Measurements from ENCODE around the gene PKP4. TPM values are rescaled to one million over a fixed set of nuclear protein-coding genes. Genes with fewer than 3 reads are reported as not detected.

PKP4 gene
- total and polyA plus RNA-seq, 9 of the 15 experiments (the other 6 are each of a cell fraction or from before 2014, with no cell fraction given), result 24.6 to 99.1 (median 74.0) TPM

GRCh38 chr2:158687315-158687714 lies 230.6 kb downstream of the PKP4 start (continued):
- TF ChIP-seq PYGO2 (tag; IDR thresholded peaks at IDR 0.05) (no peak), FOXA3 (CRISPR knock-in tag; conservative IDR thresholded peaks at IDR 0.05 in 1 of 2, IDR thresholded peaks at IDR 0.05 in 1 of 2) (peak in 1 of 2 experiments; percentile 75; a peak in 2 of 4 replicates)

GRCh38 chr2:158688721-158689120 lies 232.0 kb downstream of the PKP4 start:
- TF ChIP-seq RBM22 (IDR thresholded peaks at IDR 0.05; ENCODE audit: low read depth, low read length, poor library complexity, severe bottlenecking) (no peak), VEZF1 (CRISPR knock-in tag; IDR thresholded peaks at IDR 0.05) (no peak), CBX8 (IDR thresholded peaks at IDR 0.05; ENCODE audit: borderline replicate concordance, extremely low read depth, low read depth, low read length, poor library complexity, severe bottlenecking) (no peak), MXI1 (IDR thresholded peaks at IDR 0.05; ENCODE audit: low read depth, low read length) (no peak), HOXB6 (CRISPR knock-in tag; IDR thresholded peaks at IDR 0.05; ENCODE audit: borderline replicate concordance) (no peak), PRPF4 (IDR thresholded peaks at IDR 0.05; ENCODE audit: insufficient read depth, low read depth, low read length, poor library complexity, severe bottlenecking) (no peak), SIX5 (IDR thresholded peaks at IDR 0.05; ENCODE audit: borderline replicate concordance in 1 of 2, insufficient read depth in 1 of 2, low read depth in 1 of 2, low read length in 2 of 2) (no peak), TEAD1 (CRISPR knock-in tag; IDR thresholded peaks at IDR 0.05) (no peak), OTX1 (CRISPR knock-in tag; IDR thresholded peaks at IDR 0.05) (no peak), KLF1 (tag; IDR thresholded peaks at IDR 0.05) (no peak), SIN3A (IDR thresholded peaks at IDR 0.05; ENCODE audit: borderline replicate concordance in 2 of 2, control insufficient read depth in 1 of 2, low read depth in 2 of 2, low read length in 2 of 2) (no peak), TCFL5 (CRISPR knock-in tag; conservative IDR thresholded peaks at IDR 0.05) (no peak), RFX7 (CRISPR knock-in tag; IDR thresholded peaks at IDR 0.05) (no peak), ZNF830 (CRISPR knock-in tag; IDR thresholded peaks at IDR 0.05) (no peak), ETV5 (CRISPR knock-in tag; IDR thresholded peaks at IDR 0.05; ENCODE audit: low read depth) (no peak)
- Histone ChIP-seq H3K27me3 (ENCODE audit: control insufficient read depth in 2 of 2, insufficient read depth in 2 of 2, low read length in 2 of 2) (peaks cover 34 to 51% of the 10 kb centered on the region in 2 experiments; a peak in 4 of 5 replicates), H3K36me3 (ENCODE audit: control insufficient read depth, insufficient read depth, low read length) (no peaks in the 10 kb centered on the region), H3K4me2 (ENCODE audit: insufficient read depth, low read length) (no peak overlapping the region), H4K20me1 (replicated peaks; ENCODE audit: control insufficient read depth, insufficient read depth, low read length) (no peaks in the 10 kb centered on the region), H3K27ac (ENCODE audit: extremely low read depth, low read depth, low read length) (no peak overlapping the region), H2AFZ (ENCODE audit: low read depth, low read length) (no peak overlapping the region), H3K9me3 (replicated peaks; ENCODE audit: control insufficient read depth, insufficient read depth, low read depth, low read length) (no peaks in the 10 kb centered on the region), H3K9ac (ENCODE audit: insufficient read depth in 1 of 2, low read depth in 2 of 2, low read length in 2 of 2) (no peak overlapping the region), H3K4me1 (replicated peaks in 1 of 2; ENCODE audit: control insufficient read depth in 2 of 2, insufficient read depth in 2 of 2, low read length in 2 of 2) (no peaks in the 10 kb centered on the region), H3K9me1 (ENCODE audit: control insufficient read depth, insufficient read depth, low read length) (no peaks in the 10 kb centered on the region), H3K4me3 (no peak overlapping the region), H3K79me2 (ENCODE audit: control insufficient read depth, insufficient read depth, low read length) (no peaks in the 10 kb centered on the region)
- ATAC-seq, result no peak
- BruUV-seq (replicated peaks), result no TSS peak
- CTCF ChIA-PET (ENCODE audit: low intra/inter-chr PET ratio), result no interaction called here
- peak; percentile 55 for FAIRE-seq
- no peak for DNase-seq (ENCODE audit: extremely low read depth in 1 of 4, low spot score in 3 of 4)
- 1% methylated on average over 4 of the region's 4 CpGs for WGBS (ENCODE audit: insufficient coverage, low coverage, missing lambda C conversion rate)
- POLR2A ChIA-PET, result interaction anchor here (2.3 kb wide), 1 partner anchor 11 kb away, joined by 13 read pairs; no protein-coding TSS in a partner anchor
- in situ Hi-C loops (cut with MboI) (no loop called here), intact Hi-C loops (cut with micrococcal nuclease) (no loop called here)
